Spleen (tissue), 11 donors: ENCODE data around the gene ARL8B. TPM values are rescaled to one million over a fixed set of nuclear protein-coding genes. Genes with fewer than 3 reads are reported as not detected.
A peak's percentile ranks its signal among the peaks of the same experiment; 100 is the strongest.

ENCODE experiments used
- DNase-seq: peaks from one replicate; pipeline ENCODE4 v3.0.0-alpha.2; 2020
- H3K27ac ChIP-seq, 8 donors: fragments of 200-600 bp; sonication (generic) in 7 of 8; 1 replicate in 4 of 8; 2 replicates in 4 of 8; pipeline versions ENCODE4 v1.5.0 to v1.8.0; 2016 to 2021; ENCODE audit warnings: inconsistent platforms in 4 of 8, mild to moderate bottlenecking in 4 of 8, moderate library complexity in 1 of 8
- H3K27me3 ChIP-seq, 7 donors: fragments of 200-600 bp; sonication (generic) in 6 of 7; replicated peaks in 1 of 7; 1 replicate in 4 of 7; 2 replicates in 3 of 7; pipeline versions ENCODE4 v1.5.0 to v1.8.0; 2016 to 2021; ENCODE audit warnings: inconsistent platforms in 3 of 7, mild to moderate bottlenecking in 1 of 7
- H3K36me3 ChIP-seq, 6 donors: fragments of 200-600 bp; sonication (generic) in 5 of 6; 1 replicate in 4 of 6; 2 replicates in 2 of 6; pipeline versions ENCODE4 v1.5.0 to v1.8.0; 2016 to 2021; ENCODE audit warnings: inconsistent platforms in 2 of 6
- H3K4me1 ChIP-seq, 6 donors: fragments of 200-600 bp; sonication (generic) in 5 of 6; 1 replicate in 3 of 6; 2 replicates in 3 of 6; pipeline versions ENCODE4 v1.5.0 to v1.8.0; 2016 to 2021; ENCODE audit warnings: inconsistent platforms in 3 of 6
- H3K4me3 ChIP-seq, 8 donors: fragments of 200-600 bp; sonication (generic) in 7 of 8; 1 replicate in 4 of 8; 2 replicates in 4 of 8; pipeline versions ENCODE4 v1.5.0 to v1.8.0; 2016 to 2021; ENCODE audit warnings: inconsistent platforms in 4 of 8, mild to moderate bottlenecking in 4 of 8, moderate library complexity in 2 of 8
- H3K9me3 ChIP-seq, 8 donors: fragments of 200-600 bp; sonication (generic) in 7 of 8; 1 replicate in 4 of 8; 2 replicates in 4 of 8; pipeline versions ENCODE4 v1.5.0 to v1.8.0; 2016 to 2021; ENCODE audit warnings: inconsistent platforms in 4 of 8
- CTCF ChIP-seq, 11 experiments: fragments of 200-600 bp in 7 of 11; fragments of 450-650 bp in 4 of 11; sonication (generic) in 4 of 11; IDR thresholded peaks in 8 of 11; conservative IDR thresholded peaks in 3 of 11; 1 replicate in 7 of 11; 2 replicates in 4 of 11; pipeline versions ENCODE4 v1.4.0 to v1.8.0; 2016 to 2021; ENCODE audit warnings: antibody characterized with exemption in 11 of 11, inconsistent platforms in 4 of 11, mild to moderate bottlenecking in 1 of 11
- POLR2A ChIP-seq, 3 donors: fragments of 450-650 bp; IDR thresholded peaks; one replicate each; pipeline ENCODE4 v1.5.1; 2017; ENCODE audit warnings: antibody characterized with exemption in 3 of 3, mild to moderate bottlenecking in 1 of 3
- POLR2AphosphoS5 ChIP-seq, 3 donors: sonication (generic); formaldehyde crosslinking; IDR thresholded peaks; one replicate each; pipeline ENCODE4 v1.5.1; 2017; ENCODE audit warnings: antibody characterized with exemption in 3 of 3
- WGBS, 5 donors: extraction: QIAGEN DNeasy Blood & Tissue Kit in 3 of 5; methylation state at CpG; one replicate each; pipeline versions ENCODE4 v1.1.5 to v1.1.7; 2013 to 2018; 5-methylcytosine and 5-hydroxymethylcytosine counted together
- intact Hi-C: fragments of 100-400 bp; cut with DNase I; formaldehyde crosslinking; loops from one replicate; pipeline ENCODE4 v1.15.0; 2023; ENCODE audit warnings: low total_unique reads
- polyA plus RNA-seq, 3 donors: library from polyadenylated mRNA; stranded (reverse); fragments of 200-250 nt; gene quantifications; one replicate each; pipeline ENCODE4 v1.2.1, GENCODE V29; 2013
- total RNA-seq, 7 donors: library from RNA; depleted of rRNA in 3 of 7; stranded (reverse); fragments of >200 nt in 3 of 7; fragmentation: NEBNext Ultra II Directional in 4 of 7; extraction: Animal tissue kit (Norgen Biotek cat#: 25700) in 4 of 7; gene quantifications; one replicate each; pipeline versions ENCODE4 v1.1.0 to v1.2.1, GENCODE V29; 2016 to 2021
- donor health status: healthy with polysubstance abuse.
- donor health status: DM: no; HTN: no; CAD: no; lungs with moderate emphysema.
- donor health status: DM: no; HTN: no; CAD: no.
- donor health status: Bipolar disorder and iron deficiency.
- donor health status: healthy.
- donor health status: DM: no; HTN: no; CAD: no.
- donor health status: DM: yes; HTN: yes; CAD: no.

Gene ARL8B
- total and polyA plus RNA-seq, 10 donors = 23.0 to 120 (median 58.9) TPM

- Histone ChIP-seq H3K27me3 (no peaks in the 10 kb centered on the region), H3K4me1 (peaks cover 22 to 37% (median 33%) of the 10 kb centered on the region in 6 donors), H3K9me3 (no peaks in the 10 kb centered on the region), H3K4me3 (no peak overlapping the region), H3K36me3 (peaks cover 0 to 4% (median 0%) of the 10 kb centered on the region in 6 donors), H3K27ac (no peak overlapping the region)
- TF ChIP-seq POLR2AphosphoS5 (IDR thresholded peaks at IDR 0.05) = no peak
- intact Hi-C loops = loop anchor here (5.0 kb wide), 1 partner anchor 67 kb away; the partner anchor contains the start of gene EDEM1
- WGBS, 5 donors = 76 to 86% (median 81%) methylated on average over 3 of the region's 3 CpGs
- no peak for DNase-seq
Observed at GRCh38 chr3:5120446-5120845, 1.6 kb upstream of the ARL8B start.

- intact Hi-C loops = loop anchor here (5.0 kb wide), 1 partner anchor 64 kb away; the partner anchor contains the start of gene EDEM1
- TF ChIP-seq CTCF (IDR thresholded peaks at IDR 0.05 in 8 of 11, conservative IDR thresholded peaks at IDR 0.05 in 3 of 11) (no peak), POLR2A (IDR thresholded peaks at IDR 0.05) (no peak), POLR2AphosphoS5 (IDR thresholded peaks at IDR 0.05) (no peak)
- Histone ChIP-seq H3K9me3 (no peaks in the 10 kb centered on the region), H3K36me3 (peaks cover 0 to 4% (median 0%) of the 10 kb centered on the region in 6 donors), H3K27ac (peak overlapping the region; percentile 92 to 96 (median 94)), H3K4me1 (peaks cover 40 to 62% (median 54%) of the 10 kb centered on the region in 6 donors), H3K4me3 (peak overlapping the region; percentile 90 to 100 (median 98)), H3K27me3 (no peaks in the 10 kb centered on the region)
- WGBS, 5 donors = 3 to 9% (median 5%) methylated on average over 27 to 31 of the region's 31 CpGs
- no peak for DNase-seq
Observed at GRCh38 chr3:5122741-5123706, 932 bp downstream of the ARL8B start.

- Histone ChIP-seq H3K4me3 (peak overlapping the region in 5 of 8 donors; percentile 90 to 100 (median 96)), H3K36me3 (peaks cover 0 to 4% (median 0%) of the 10 kb centered on the region in 6 donors), H3K9me3 (no peaks in the 10 kb centered on the region), H3K27ac (peak overlapping the region in 3 of 8 donors; percentile 94 to 96 (median 94)), H3K27me3 (no peaks in the 10 kb centered on the region), H3K4me1 (peaks cover 43 to 72% (median 63%) of the 10 kb centered on the region in 6 donors)
- intact Hi-C loops = loop anchor here (5.0 kb wide), 1 partner anchor 63 kb away; the partner anchor contains the start of gene EDEM1
- no peak for DNase-seq
- TF ChIP-seq POLR2A (IDR thresholded peaks at IDR 0.05) = no peak
- no peak for TF ChIP-seq POLR2AphosphoS5 (IDR thresholded peaks at IDR 0.05)
- TF ChIP-seq CTCF (IDR thresholded peaks at IDR 0.05 in 8 of 11, conservative IDR thresholded peaks at IDR 0.05 in 3 of 11) = no peak
- 83 to 89% (median 84%) methylated on average over 12 of the region's 12 CpGs for WGBS, 5 donors
Observed at GRCh38 chr3:5123937-5124336, 1.8 kb downstream of the ARL8B start.

DNA sequence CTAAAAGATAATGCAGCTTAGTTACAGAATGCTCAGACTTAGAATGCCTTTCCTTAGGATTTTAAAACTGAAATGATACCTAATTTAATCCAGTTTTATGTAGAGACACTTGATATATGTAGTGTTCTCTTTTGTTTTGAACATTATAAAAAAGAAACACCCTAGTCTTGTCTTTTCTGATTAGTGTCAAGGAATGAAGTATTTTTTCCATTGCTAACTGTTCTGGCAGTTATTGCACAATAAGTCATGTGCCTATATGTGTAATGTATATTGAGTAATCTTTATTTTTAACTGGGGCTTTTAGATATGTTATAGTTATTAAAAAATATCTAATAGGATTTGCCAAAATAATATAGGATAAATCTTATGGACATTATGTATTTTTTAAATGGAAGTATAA, 4.5 kb downstream of the ARL8B start:
- Histone ChIP-seq H3K9me3 (no peaks in the 10 kb centered on the region), H3K36me3 (peaks cover 0 to 21% (median 0%) of the 10 kb centered on the region in 6 donors), H3K27me3 (no peaks in the 10 kb centered on the region), H3K27ac (peak overlapping the region in 4 of 8 donors; percentile 13 to 68 (median 57)), H3K4me1 (peaks cover 47 to 92% (median 74%) of the 10 kb centered on the region in 6 donors), H3K4me3 (no peak overlapping the region)
- intact Hi-C loops = no loop called here
- no peak for TF ChIP-seq CTCF (IDR thresholded peaks at IDR 0.05 in 8 of 11, conservative IDR thresholded peaks at IDR 0.05 in 3 of 11)
- no peak for TF ChIP-seq POLR2A (IDR thresholded peaks at IDR 0.05)
- TF ChIP-seq POLR2AphosphoS5 (IDR thresholded peaks at IDR 0.05) = no peak
- no peak for DNase-seq
